Activated naive CD4-positive, alpha-beta T cell treated with anti-CD3 and anti-CD28 coated beads for 36 hours (primary cell): Measurements from ENCODE around the gene FAM111B. TPM values are rescaled to one million over a fixed set of nuclear protein-coding genes. Genes with fewer than 3 reads are reported as not detected.
"Not testable (repeated sequence)": the region's sequence is repeated elsewhere in the genome, so short reads cannot be mapped to it uniquely, and the experiment has no call there.

ENCODE experiments used
- CTCF ChIA-PET: fragments of 350-600 bp; sonication (Branson Sonifier 250); formaldehyde crosslinking; loops from one replicate; lab custom pipeline; 2021; ENCODE audit warnings: antibody characterized with exemption; lab: Charles Lee
- DNase-seq: peaks from one replicate; pipeline ENCODE4 v3.0.0-alpha.2; 2020
- H3K27ac Mint-ChIP-seq: one replicate; pipeline ENCODE4 v1.8.0; 2021; ENCODE audit warnings: mild to moderate bottlenecking, mixed read lengths
- H3K27me3 Mint-ChIP-seq: one replicate; pipeline ENCODE4 v1.8.0; 2021; ENCODE audit warnings: low read depth, mixed read lengths
- H3K36me3 Mint-ChIP-seq: one replicate; pipeline ENCODE4 v1.8.0; 2021; ENCODE audit warnings: low read depth, mixed read lengths
- H3K4me1 Mint-ChIP-seq: one replicate; pipeline ENCODE4 v1.8.0; 2021; ENCODE audit warnings: low read depth, mixed read lengths
- H3K4me3 Mint-ChIP-seq: one replicate; pipeline ENCODE4 v1.8.0; 2021; ENCODE audit warnings: mild to moderate bottlenecking, moderate library complexity, mixed read lengths
- H3K9me3 Mint-ChIP-seq: one replicate; pipeline ENCODE4 v1.8.0; 2021; ENCODE audit warnings: mixed read lengths
- intact Hi-C: fragments of 100-400 bp; cut with micrococcal nuclease; formaldehyde crosslinking; loops from one replicate; pipeline ENCODE4 v1.15.1; 2023
- total RNA-seq, 2 experiments: library from RNA; stranded (reverse); gene quantifications; one replicate each; pipeline ENCODE4 v1.2.3, GENCODE V29; 2021

FAM111B gene
- total RNA-seq = 10 to 100 TPM; 21.6 to 22.6 TPM

- H3K36me3 Mint-ChIP-seq = peaks cover 32% of the 10 kb centered on the region
- DNase-seq = peak; percentile 88
- H3K9me3 Mint-ChIP-seq = no peaks in the 10 kb centered on the region
- intact Hi-C loops = loop anchor here (1.0 to 10.0 kb wide), 9 partner anchors 36 to 528 kb away; partner anchors contain the start of genes FAM111A and OSBP
- CTCF ChIA-PET = interaction anchor here (0.6 to 5.8 kb wide), 13 partner anchors 9 to 80 kb away, joined by 3 to 27 read pairs (median 3); partner anchors contain the start of gene DTX4
- H3K27me3 Mint-ChIP-seq = peaks cover 61% of the 10 kb centered on the region
- H3K27ac Mint-ChIP-seq = peak within 1 kb of the TSS; percentile 76
- peaks cover 41% of the 10 kb centered on the region for H3K4me1 Mint-ChIP-seq
- peak within 1 kb of the TSS; percentile 87 for H3K4me3 Mint-ChIP-seq
Observed at GRCh38 chr11:59106363-59107336, at the start of gene FAM111B. Gene FAM111B, plus strand, starts transcription at chr11:59107237. Its CDS starts 2,389 bp downstream, at chr11:59109626.

DNA sequence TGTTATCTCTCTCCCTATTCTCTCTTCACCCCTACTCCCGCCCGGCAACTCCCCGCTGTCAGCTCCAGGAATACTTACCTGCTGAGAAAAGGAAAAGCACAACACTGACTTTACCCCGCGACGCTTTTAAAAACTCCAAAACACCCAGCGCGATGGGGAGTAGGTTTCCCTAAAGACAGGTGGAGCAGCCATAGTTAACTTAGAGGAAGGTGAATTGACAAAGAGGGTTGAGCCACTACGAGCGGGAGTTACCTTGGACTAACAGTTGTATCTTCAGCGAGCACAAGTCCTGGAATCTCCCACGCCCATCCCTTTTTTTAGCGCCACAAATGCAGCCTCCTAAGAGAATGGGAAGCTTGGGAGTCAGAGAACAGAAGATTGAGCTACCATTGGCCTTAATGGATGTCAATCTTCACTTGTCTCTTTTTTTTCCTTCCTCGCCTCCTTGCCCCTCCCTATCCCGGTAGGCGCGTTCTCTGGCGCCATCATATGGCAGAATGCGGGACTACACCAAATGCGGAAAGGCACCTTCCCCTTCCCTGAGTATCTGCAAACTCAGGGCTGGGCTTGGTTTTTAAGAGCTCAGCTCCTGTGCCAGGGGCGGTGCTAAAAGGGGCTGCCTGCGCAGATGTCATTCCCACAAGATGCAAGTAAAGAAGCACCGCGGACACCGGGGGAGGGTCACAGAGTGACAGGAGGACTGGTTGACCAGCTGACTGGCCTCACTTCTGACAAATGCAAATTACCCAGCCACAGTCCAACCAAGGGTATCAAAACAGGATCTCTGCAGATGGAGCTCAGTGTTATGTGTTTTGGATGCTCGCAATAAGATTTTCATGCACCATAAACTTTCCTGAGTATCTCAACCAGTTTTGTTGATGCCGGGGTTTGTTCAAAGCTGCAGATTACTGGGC is 48.7 kb upstream of the FAM111B start:
- not testable (repeated sequence) for H3K36me3 Mint-ChIP-seq, H3K9me3 Mint-ChIP-seq, H3K27ac Mint-ChIP-seq, H3K4me1 Mint-ChIP-seq
- intact Hi-C loops = loop anchor here (1.0 to 5.0 kb wide), 9 partner anchors 48 to 536 kb away; partner anchors contain the start of gene FAM111B
- peaks cover 38% of the 10 kb centered on the region for H3K27me3 Mint-ChIP-seq
- peak overlapping the region; percentile 68 for H3K4me3 Mint-ChIP-seq
- DNase-seq = peak; percentile 94
- CTCF ChIA-PET = interaction anchor here (0.6 to 1.8 kb wide), 22 partner anchors 9 to 523 kb away, joined by 3 to 10 read pairs (median 4); no protein-coding TSS in a partner anchor

DNA sequence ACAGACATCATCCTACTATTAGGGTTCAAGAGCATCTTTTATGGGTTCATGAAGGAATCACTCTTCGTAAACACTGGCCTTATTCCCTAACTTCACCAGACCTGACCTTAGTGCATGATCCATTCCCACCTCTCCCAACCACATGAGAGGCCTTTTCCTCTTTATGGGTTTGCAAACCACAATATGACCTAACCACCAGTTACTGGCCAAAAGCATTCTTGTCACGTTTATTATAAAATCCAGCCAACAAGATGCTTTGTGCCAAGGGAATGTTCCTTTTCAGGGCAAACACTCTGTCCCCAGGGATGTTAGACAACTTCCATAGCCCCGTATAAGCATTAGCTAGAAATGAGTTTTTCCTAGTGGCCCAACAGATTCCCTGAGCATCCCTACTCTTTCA is 46.9 kb upstream of the FAM111B start:
- H3K27ac Mint-ChIP-seq, H3K4me3 Mint-ChIP-seq, H3K36me3 Mint-ChIP-seq, DNase-seq, H3K4me1 Mint-ChIP-seq, CTCF ChIA-PET, intact Hi-C loops, H3K9me3 Mint-ChIP-seq: not testable (repeated sequence)
- peaks cover 44% of the 10 kb centered on the region for H3K27me3 Mint-ChIP-seq

- Mint-ChIP-seq H3K4me1 (peaks cover 2% of the 10 kb centered on the region), H3K36me3 (no peaks in the 10 kb centered on the region), H3K27ac (no peak overlapping the region), H3K9me3 (no peaks in the 10 kb centered on the region), H3K27me3 (peaks cover 35% of the 10 kb centered on the region), H3K4me3 (no peak overlapping the region)
- DNase-seq = no peak
- CTCF ChIA-PET = no interaction called here
- intact Hi-C loops = no loop called here
Observed at GRCh38 chr11:59062602-59063529, 44.2 kb upstream of the FAM111B start.

- H3K9me3 Mint-ChIP-seq, H3K27ac Mint-ChIP-seq, H3K4me3 Mint-ChIP-seq, H3K4me1 Mint-ChIP-seq, DNase-seq, H3K36me3 Mint-ChIP-seq, intact Hi-C loops: not testable (repeated sequence)
- peaks cover 32% of the 10 kb centered on the region for H3K27me3 Mint-ChIP-seq
- CTCF ChIA-PET = interaction anchor here (1.0 kb wide), 1 partner anchor 72 kb away, joined by 3 read pairs; no protein-coding TSS in a partner anchor
Observed at GRCh38 chr11:59063996-59064727, 42.9 kb upstream of the FAM111B start.

- no peak for DNase-seq
- CTCF ChIA-PET = interaction anchor here (0.7 to 0.9 kb wide), 2 partner anchors 15 to 66 kb away, joined by 3 read pairs; no protein-coding TSS in a partner anchor
- Mint-ChIP-seq H3K36me3 (no peaks in the 10 kb centered on the region), H3K9me3 (peaks cover 1% of the 10 kb centered on the region), H3K4me1 (no peaks in the 10 kb centered on the region), H3K27me3 (peaks cover 31% of the 10 kb centered on the region), H3K27ac (no peak overlapping the region), H3K4me3 (no peak overlapping the region)
- intact Hi-C loops = no loop called here
Observed at GRCh38 chr11:59069087-59069486, 38.0 kb upstream of the FAM111B start.

DNA sequence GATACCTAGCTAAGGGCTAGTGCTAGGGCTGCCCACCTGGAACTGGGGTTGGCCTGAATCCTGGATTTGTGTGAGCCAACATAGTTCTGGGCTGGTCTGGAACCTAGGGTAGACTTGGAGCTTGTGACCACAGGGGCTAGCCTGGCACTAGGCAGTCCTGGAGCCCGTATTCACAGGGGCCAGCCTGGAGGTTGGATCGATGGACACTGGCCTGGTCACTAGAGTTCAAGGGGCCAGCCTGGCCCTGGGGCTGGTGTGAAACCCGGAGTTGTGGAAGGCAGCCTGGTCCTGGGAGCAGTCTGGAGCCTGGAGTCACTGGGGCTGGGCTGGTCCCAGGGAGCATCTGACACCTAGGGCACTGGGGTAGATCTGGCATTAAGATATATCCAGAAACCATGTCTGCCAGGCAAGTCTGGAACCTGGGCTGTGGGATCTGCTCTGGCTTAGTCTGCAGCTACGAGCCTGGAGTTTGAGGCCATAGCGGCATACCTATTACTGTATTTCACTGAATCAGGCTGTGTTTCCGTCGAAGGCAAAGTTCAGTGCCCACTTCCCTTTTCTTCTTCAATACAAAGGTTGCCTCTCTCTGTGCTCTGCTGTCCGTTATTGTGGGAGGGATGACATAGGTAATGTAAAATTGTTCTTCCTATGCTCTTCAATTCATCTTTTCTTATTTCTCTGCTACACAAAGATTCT is 30.0 kb upstream of the FAM111B start:
- H3K9me3 Mint-ChIP-seq = peaks cover 1% of the 10 kb centered on the region
- no peak overlapping the region for H3K4me3 Mint-ChIP-seq
- peaks cover 26% of the 10 kb centered on the region for H3K27me3 Mint-ChIP-seq
- H3K36me3 Mint-ChIP-seq = no peaks in the 10 kb centered on the region
- intact Hi-C loops = no loop called here
- peaks cover 10% of the 10 kb centered on the region for H3K4me1 Mint-ChIP-seq
- CTCF ChIA-PET = no interaction called here
- H3K27ac Mint-ChIP-seq = no peak overlapping the region
- no peak for DNase-seq

DNA sequence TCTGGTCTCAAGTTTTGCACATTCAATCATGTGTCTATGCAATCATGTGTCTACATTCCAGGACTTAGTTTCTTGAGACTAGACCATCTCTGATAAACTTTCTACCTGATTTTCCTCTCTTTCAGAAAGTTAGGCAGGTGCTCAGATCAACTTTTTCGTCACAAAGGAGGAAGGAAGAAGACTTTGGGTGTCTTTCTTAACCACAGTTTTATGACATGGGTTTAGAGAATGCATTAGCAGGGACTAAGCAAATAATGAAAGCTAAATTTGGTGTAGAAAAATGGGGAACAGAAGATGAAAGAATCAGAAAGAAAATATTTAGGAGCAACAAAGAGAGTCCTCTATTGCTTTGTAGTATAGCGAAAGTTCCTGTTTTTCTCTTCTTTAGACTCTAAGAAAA is 28.6 kb upstream of the FAM111B start:
- intact Hi-C loops = no loop called here
- H3K27ac Mint-ChIP-seq = no peak overlapping the region
- DNase-seq = no peak
- H3K4me1 Mint-ChIP-seq = peaks cover 10% of the 10 kb centered on the region
- no peaks in the 10 kb centered on the region for H3K36me3 Mint-ChIP-seq
- CTCF ChIA-PET = interaction anchor here (0.9 kb wide), 1 partner anchor 80 kb away, joined by 4 read pairs; no protein-coding TSS in a partner anchor
- H3K27me3 Mint-ChIP-seq = peaks cover 23% of the 10 kb centered on the region
- H3K4me3 Mint-ChIP-seq = no peak overlapping the region
- H3K9me3 Mint-ChIP-seq = peaks cover under 1% of the 10 kb centered on the region

DNA sequence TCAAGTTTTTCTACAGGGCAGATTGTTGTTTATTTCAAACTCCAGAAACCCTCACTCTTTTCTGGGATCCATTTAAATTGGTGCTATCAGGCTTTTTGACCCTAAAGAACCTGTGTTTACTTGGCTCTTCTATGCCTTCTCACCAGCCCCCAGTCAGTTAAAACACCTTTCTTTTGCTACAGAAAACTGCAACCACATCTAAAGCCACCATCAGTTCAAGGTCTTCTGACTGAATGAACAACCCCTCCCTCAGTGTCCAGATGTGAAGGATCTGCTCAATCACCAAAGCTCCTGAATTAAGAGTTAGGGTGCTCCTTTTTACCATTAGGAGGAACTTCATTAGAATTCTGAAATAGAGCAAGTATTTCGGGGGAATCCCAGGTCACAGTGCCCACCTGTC is 28.0 kb upstream of the FAM111B start:
- Mint-ChIP-seq H3K4me3 (no peak overlapping the region), H3K4me1 (peaks cover 10% of the 10 kb centered on the region), H3K9me3 (no peaks in the 10 kb centered on the region), H3K36me3 (no peaks in the 10 kb centered on the region), H3K27me3 (peaks cover 21% of the 10 kb centered on the region), H3K27ac (no peak overlapping the region)
- CTCF ChIA-PET = interaction anchor here (0.9 kb wide), 1 partner anchor 79 kb away, joined by 4 read pairs; no protein-coding TSS in a partner anchor
- intact Hi-C loops = no loop called here
- no peak for DNase-seq

DNA sequence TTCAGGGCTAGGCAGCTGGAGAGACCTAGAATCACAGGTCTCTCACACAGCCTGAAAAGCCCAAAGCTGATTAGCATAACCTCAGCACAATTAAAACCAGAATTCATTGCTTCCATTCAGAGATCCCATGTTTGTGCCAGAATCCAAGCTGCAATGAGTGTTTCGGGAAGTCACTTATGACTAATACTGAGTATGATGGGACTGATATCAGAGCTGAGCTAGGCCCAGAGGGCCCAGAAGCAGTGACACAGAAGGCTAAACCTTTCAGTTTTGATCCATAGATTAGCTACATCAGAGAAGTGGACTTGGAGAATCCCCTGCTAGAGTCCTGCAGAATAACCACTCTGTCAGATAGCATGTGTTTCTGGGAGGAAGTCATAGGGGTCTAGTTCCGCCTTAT is 26.6 kb upstream of the FAM111B start:
- H3K4me1 Mint-ChIP-seq, H3K4me3 Mint-ChIP-seq, intact Hi-C loops, H3K36me3 Mint-ChIP-seq, H3K27ac Mint-ChIP-seq, H3K9me3 Mint-ChIP-seq, DNase-seq: not testable (repeated sequence)
- CTCF ChIA-PET = interaction anchor here (1.0 to 1.2 kb wide), 2 partner anchors 56 to 78 kb away, joined by 3 to 4 read pairs; no protein-coding TSS in a partner anchor
- peaks cover 11% of the 10 kb centered on the region for H3K27me3 Mint-ChIP-seq
